HG02759 (cell line): ENCODE measurements around the gene PRELID3B.

ENCODE experiments used
- ATAC-seq: cut with Tn5 transposase; IDR thresholded peaks from one replicate; pipeline ENCODE4 v1.9.1; 2021; ENCODE audit warnings: mild to moderate bottlenecking, moderate library complexity; ENCODE audit not compliant: unreplicated experiment

PRELID3B gene

GRCh38 chr20:59042151-59042795, at the start of gene PRELID3B:
Gene PRELID3B (minus strand): TSS chr20:59042786. CDS start chr20:59042730, 56 bp downstream.
- peak; percentile 34 for ATAC-seq

GRCh38 chr20:59087829-59088433, 45.3 kb upstream of the PRELID3B start:
- peak; percentile 62 for ATAC-seq

- ATAC-seq: no peak
Observed at GRCh38 chr20:59086923-59087322, 44.3 kb upstream of the PRELID3B start.

- no peak for ATAC-seq
Observed at GRCh38 chr20:59084041-59084850, 41.7 kb upstream of the PRELID3B start.

- no peak for ATAC-seq
Observed at GRCh38 chr20:59082981-59083380, 40.4 kb upstream of the PRELID3B start.

- ATAC-seq: no peak
Observed at GRCh38 chr20:59082077-59082740, 39.6 kb upstream of the PRELID3B start.

GRCh38 chr20:59081036-59081435, 38.5 kb upstream of the PRELID3B start:
- ATAC-seq: no peak

GRCh38 chr20:59078231-59078630, 35.6 kb upstream of the PRELID3B start:
- no peak for ATAC-seq

GRCh38 chr20:59077705-59078104, 35.1 kb upstream of the PRELID3B start:
- ATAC-seq: no peak

GRCh38 chr20:59075934-59076508, 33.4 kb upstream of the PRELID3B start:
- no peak for ATAC-seq

GRCh38 chr20:59074456-59074855, 31.9 kb upstream of the PRELID3B start:
- ATAC-seq: no peak

- no peak for ATAC-seq
Observed at GRCh38 chr20:59073582-59073981, 31.0 kb upstream of the PRELID3B start.

- no peak for ATAC-seq
Observed at GRCh38 chr20:59071216-59071615, 28.6 kb upstream of the PRELID3B start.

GRCh38 chr20:59069026-59069425, 26.4 kb upstream of the PRELID3B start:
- no peak for ATAC-seq

- ATAC-seq: no peak
Observed at GRCh38 chr20:59068534-59068933, 25.9 kb upstream of the PRELID3B start.

- ATAC-seq: no peak
Observed at GRCh38 chr20:59064214-59064722, 21.7 kb upstream of the PRELID3B start.

GRCh38 chr20:59063358-59064213, 21.0 kb upstream of the PRELID3B start:
- ATAC-seq: no peak

GRCh38 chr20:59062081-59062480, 19.5 kb upstream of the PRELID3B start:
- no peak for ATAC-seq

GRCh38 chr20:59055302-59055701, 12.7 kb upstream of the PRELID3B start:
- no peak for ATAC-seq

GRCh38 chr20:59051666-59052185, 9.1 kb upstream of the PRELID3B start:
- ATAC-seq: no peak
